Fibroblast of pulmonary artery (primary cell): ENCODE measurements around the gene DOHH.

Source experiments
- DNase-seq: peaks from one replicate; pipeline ENCODE4 v3.0.0-alpha.2; 2010; ENCODE audit warnings: low read depth
- H3K4me3 ChIP-seq: replicated peaks from 2 replicates; pipeline ENCODE4 v1.5.1; 2011; ENCODE audit warnings: low read depth, mild to moderate bottlenecking, control low read depth, low read length, moderate library complexity
- CTCF ChIP-seq: IDR thresholded peaks from 2 replicates; pipeline ENCODE4 v1.5.1; 2011; ENCODE audit warnings: mild to moderate bottlenecking, control low read depth, low read length, inconsistent platforms; ENCODE audit errors: missing control alignments

The DOHH gene

GRCh38 chr19:3469638-3470499, 30.6 kb downstream of the DOHH start:
- DNase-seq = no peak
- TF ChIP-seq CTCF = peak; percentile 2
- no peak overlapping the region for H3K4me3 ChIP-seq

GRCh38 chr19:3468211-3468610, 32.3 kb downstream of the DOHH start:
- no peak overlapping the region for H3K4me3 ChIP-seq
- no peak for DNase-seq
- no peak for TF ChIP-seq CTCF

- DNase-seq = no peak
- TF ChIP-seq CTCF = no peak
- no peak overlapping the region for H3K4me3 ChIP-seq
Measured at GRCh38 chr19:3467437-3468198, 32.9 kb downstream of the DOHH start.

GRCh38 chr19:3466635-3467034, 33.8 kb downstream of the DOHH start:
- no peak overlapping the region for H3K4me3 ChIP-seq
- DNase-seq = no peak
- no peak for TF ChIP-seq CTCF

GRCh38 chr19:3465552-3465951, 34.9 kb downstream of the DOHH start:
- DNase-seq = no peak
- TF ChIP-seq CTCF = no peak

GRCh38 chr19:3464587-3465235, 35.8 kb downstream of the DOHH start:
- TF ChIP-seq CTCF = no peak
- H3K4me3 ChIP-seq = no peak overlapping the region
- DNase-seq = no peak

More at GRCh38 chr19:3465552-3465951, 34.9 kb downstream of the DOHH start:
- H3K4me3 ChIP-seq = no peak overlapping the region
